Mesodermal cell (in vitro differentiated cells): ENCODE measurements around the gene NIPSNAP3A.
"Not testable (repeated sequence)": the region's sequence is repeated elsewhere in the genome, so short reads cannot be mapped to it uniquely, and the experiment has no call there.

Experiments used
- H3K27ac ChIP-seq: 2 replicates; pipeline ENCODE4 v1.7.0; 2013; ENCODE audit warnings: mild to moderate bottlenecking, low read depth, low read length, moderate library complexity; ENCODE audit not compliant: severe bottlenecking
- H3K36me3 ChIP-seq: 2 replicates; pipeline ENCODE4 v1.7.1; 2013; ENCODE audit warnings: mild to moderate bottlenecking, low read length, moderate library complexity; ENCODE audit not compliant: control insufficient read depth, insufficient read depth
- H3K4me1 ChIP-seq: one replicate; pipeline ENCODE4 v1.7.1; 2013; ENCODE audit warnings: mild to moderate bottlenecking, low read length; ENCODE audit not compliant: insufficient read depth, control insufficient read depth, poor library complexity, severe bottlenecking
- H3K4me3 ChIP-seq: 2 replicates; pipeline ENCODE4 v1.7.0; 2013; ENCODE audit warnings: low read length, control low read depth, mild to moderate bottlenecking; ENCODE audit not compliant: insufficient read depth, poor library complexity, severe bottlenecking; ENCODE audit errors: extremely low read depth
- H3K9me3 ChIP-seq: 2 replicates; pipeline ENCODE4 v1.7.1; 2013; ENCODE audit warnings: mild to moderate bottlenecking, low read length, moderate library complexity; ENCODE audit not compliant: control insufficient read depth
- WGBS, 2 experiments: methylation state at CpG; one replicate each; pipeline ENCODE4 v1.1.5; 2013; ENCODE audit warnings: missing lambda C conversion rate in 2 of 2; ENCODE audit not compliant: insufficient coverage in 2 of 2; 5-methylcytosine and 5-hydroxymethylcytosine counted together

NIPSNAP3A gene

DNA sequence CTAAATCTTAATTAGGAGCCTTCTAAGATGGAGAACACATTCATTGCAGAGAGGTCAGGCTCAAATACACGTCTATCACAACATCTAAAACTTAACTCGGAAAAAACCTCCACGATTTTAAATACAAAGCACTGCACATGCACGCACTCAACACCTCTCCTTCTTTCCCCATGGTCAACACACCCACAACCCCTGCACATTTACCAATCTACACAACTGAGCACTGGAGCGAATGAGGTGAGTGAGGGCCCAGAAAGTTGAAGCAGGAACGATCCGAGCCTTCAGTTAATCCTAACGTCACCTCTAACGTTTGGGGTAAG, 278 bp upstream of the NIPSNAP3A start:
- WGBS, 2 experiments: 0% methylated on average over 5 to 8 of the region's 9 CpGs
- Histone ChIP-seq H3K36me3 (peaks cover 13% of the 10 kb centered on the region), H3K4me3 (peak overlapping the region; percentile 72), H3K4me1 (peaks cover 21% of the 10 kb centered on the region), H3K9me3 (no peaks in the 10 kb centered on the region), H3K27ac (peak overlapping the region; percentile 36)

DNA sequence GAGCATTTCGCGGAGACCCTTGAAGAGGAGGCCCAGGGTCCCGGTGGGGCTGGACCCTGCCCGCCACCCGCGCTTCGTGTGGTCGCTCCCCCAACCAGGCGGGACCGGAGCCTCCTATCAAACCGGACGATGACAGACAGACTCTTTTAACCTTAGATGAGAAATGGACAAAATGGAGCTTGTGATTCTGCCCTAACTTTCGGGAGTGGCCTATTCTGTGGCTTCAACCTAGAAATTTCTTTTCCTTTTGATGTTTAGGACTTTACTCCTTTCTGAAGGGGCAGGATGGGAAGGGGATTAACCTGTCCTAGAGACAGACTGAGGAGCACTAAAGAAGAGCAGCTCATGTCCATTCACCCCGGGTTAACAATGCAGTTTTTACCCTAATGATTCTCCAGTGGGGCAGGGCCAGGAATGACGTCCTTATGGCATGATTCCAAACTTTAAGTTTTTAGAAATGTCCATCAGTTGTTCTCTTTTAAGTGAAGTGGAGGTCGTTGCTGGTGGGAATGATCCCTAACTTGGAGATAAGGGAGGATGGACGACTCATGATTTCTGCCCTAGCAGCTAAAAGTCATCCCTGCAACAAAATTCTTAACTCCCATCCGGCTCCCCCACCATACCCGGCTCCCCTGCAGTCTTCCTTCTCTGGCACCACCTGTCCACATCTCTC, 1.0 kb downstream of the NIPSNAP3A start:
- Histone ChIP-seq H3K9me3 (no peaks in the 10 kb centered on the region), H3K4me3 (peak overlapping the region; percentile 72), H3K36me3 (peaks cover 20% of the 10 kb centered on the region), H3K4me1 (peaks cover 21% of the 10 kb centered on the region), H3K27ac (no peak overlapping the region)
- 18 to 23% methylated on average over 14 to 16 of the region's 19 CpGs for WGBS, 2 experiments

DNA sequence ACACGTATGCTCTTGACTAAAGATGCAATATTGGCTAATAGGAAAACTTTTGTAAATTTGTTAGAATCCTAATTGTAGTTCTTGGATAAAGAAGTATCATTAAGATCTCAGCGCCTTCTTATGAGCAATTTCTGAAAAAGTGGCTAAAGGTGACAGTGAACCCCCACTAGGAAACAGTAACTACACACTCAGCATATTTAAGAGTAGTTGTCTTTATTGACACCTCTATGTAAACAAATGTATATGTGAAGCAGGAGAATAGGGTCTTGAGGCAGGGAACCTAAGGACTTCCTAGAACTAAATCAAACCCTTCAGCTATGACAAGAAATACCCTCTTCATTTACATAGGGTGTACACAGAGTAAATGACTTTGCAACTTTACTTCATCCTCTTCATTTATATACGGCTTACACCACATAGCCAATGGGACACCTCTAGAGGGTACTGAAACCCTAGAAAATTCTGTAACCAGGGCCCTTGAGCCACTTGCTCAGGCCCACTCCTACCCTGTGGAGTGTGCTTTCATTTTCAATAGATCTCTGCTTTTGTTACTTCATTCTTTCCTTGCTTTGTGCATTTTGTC, 2.8 kb downstream of the NIPSNAP3A start:
- Histone ChIP-seq H3K4me3 (no peak overlapping the region), H3K27ac (no peak overlapping the region)

DNA sequence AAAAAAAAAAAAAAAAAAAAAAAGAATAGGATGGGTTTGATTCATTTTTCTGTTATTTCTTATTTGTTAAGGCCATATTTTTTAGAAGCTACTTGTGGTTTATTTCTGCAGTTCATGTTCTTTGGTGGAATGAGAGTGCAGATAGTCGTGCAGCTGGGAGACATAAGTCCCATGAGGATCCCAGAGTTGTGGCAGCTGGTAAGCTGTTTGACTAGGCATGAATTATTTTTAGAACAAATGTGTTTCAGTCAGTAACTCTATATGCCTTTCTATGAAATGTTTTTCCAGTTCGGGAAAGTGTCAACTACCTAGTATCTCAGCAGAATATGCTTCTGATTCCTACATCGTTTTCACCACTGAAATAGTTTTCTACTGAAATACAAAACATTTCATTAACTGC, 11.5 kb downstream of the NIPSNAP3A start:
- 67% methylated on average over 1 of the region's 3 CpGs; no CpG with 5 or more reads in 1 of the 2 experiments for whole genome bisulfite sequencing, 2 experiments
- no peak overlapping the region for H3K27ac ChIP-seq
- peaks cover 8% of the 10 kb centered on the region for H3K36me3 ChIP-seq
- H3K4me3 ChIP-seq: no peak overlapping the region
- H3K4me1 ChIP-seq: no peaks in the 10 kb centered on the region
- H3K9me3 ChIP-seq: no peaks in the 10 kb centered on the region

More for the DNA sequence above, 2.8 kb downstream of the NIPSNAP3A start:
- H3K36me3 ChIP-seq: peaks cover 24% of the 10 kb centered on the region
- 66 to 89% methylated on average over 1 to 2 of the region's 3 CpGs for WGBS, 2 experiments
- H3K9me3 ChIP-seq: no peaks in the 10 kb centered on the region
- peaks cover 21% of the 10 kb centered on the region for H3K4me1 ChIP-seq

- WGBS, 2 experiments: 93 to 95% methylated on average over 4 of the region's 5 CpGs
- H3K27ac ChIP-seq: no peak overlapping the region
- no peaks in the 10 kb centered on the region for H3K36me3 ChIP-seq
- H3K4me1 ChIP-seq: no peaks in the 10 kb centered on the region
- H3K9me3 ChIP-seq: no peaks in the 10 kb centered on the region
- no peak overlapping the region for H3K4me3 ChIP-seq
Measured at GRCh38 chr9:104765138-104765537, 17.7 kb downstream of the NIPSNAP3A start.

- Histone ChIP-seq H3K4me3 (no peak overlapping the region), H3K4me1 (no peaks in the 10 kb centered on the region), H3K36me3 (no peaks in the 10 kb centered on the region), H3K9me3 (no peaks in the 10 kb centered on the region), H3K27ac (no peak overlapping the region)
- 100% methylated on average over 4 to 5 of the region's 7 CpGs for WGBS, 2 experiments
Measured at GRCh38 chr9:104766025-104766424, 18.5 kb downstream of the NIPSNAP3A start.

- Histone ChIP-seq H3K9me3 (no peaks in the 10 kb centered on the region), H3K27ac (no peak overlapping the region), H3K4me1 (no peaks in the 10 kb centered on the region), H3K36me3 (no peaks in the 10 kb centered on the region), H3K4me3 (no peak overlapping the region)
- WGBS, 2 experiments: no CpG with 5 or more reads among the region's 3 CpGs
Measured at GRCh38 chr9:104767507-104767906, 20.0 kb downstream of the NIPSNAP3A start.

DNA sequence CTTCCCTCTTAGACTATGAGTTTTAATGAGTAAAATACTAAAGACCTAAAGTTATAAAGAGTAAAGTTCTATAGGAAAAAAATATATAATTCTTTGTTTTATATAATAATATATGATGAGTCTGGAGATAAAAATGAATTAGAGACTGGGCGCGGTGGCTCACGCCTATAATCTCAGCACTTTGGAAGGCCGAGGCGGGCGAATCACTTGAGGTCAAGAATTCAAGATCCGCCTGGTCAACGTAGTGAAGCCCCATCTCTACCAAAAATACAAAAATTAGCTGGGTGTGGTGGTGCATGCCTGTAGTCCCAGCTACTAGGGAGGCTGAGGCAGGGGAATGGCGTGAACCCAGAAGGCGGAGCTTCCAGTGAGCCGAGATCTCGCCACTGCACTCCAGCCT, 21.5 kb downstream of the NIPSNAP3A start:
- not testable (repeated sequence) for H3K36me3 ChIP-seq, H3K27ac ChIP-seq, H3K4me3 ChIP-seq, H3K4me1 ChIP-seq, H3K9me3 ChIP-seq
- WGBS, 2 experiments: no CpG with 5 or more reads among the region's 12 CpGs

DNA sequence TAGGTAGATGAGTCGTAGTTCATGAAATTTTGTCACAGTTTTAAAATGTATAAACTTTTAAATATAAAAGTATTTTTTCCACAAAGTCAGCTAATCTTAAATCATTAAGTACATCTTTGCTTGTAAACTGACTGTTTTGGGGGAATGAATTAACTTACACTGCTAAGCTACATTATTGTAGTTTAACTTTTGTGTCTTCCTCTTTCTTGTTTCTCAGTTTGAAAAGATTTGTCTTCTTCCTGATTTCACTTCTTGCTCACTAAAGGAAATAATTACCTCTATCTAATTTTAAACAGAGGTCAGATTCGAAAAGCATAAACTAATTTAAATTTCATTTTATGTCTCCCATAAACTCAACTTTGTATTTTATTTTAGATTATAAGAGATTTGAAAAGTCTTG, 22.2 kb downstream of the NIPSNAP3A start:
- no peak overlapping the region for H3K27ac ChIP-seq
- no peaks in the 10 kb centered on the region for H3K9me3 ChIP-seq
- no peaks in the 10 kb centered on the region for H3K4me1 ChIP-seq
- no peak overlapping the region for H3K4me3 ChIP-seq
- no CpG with 5 or more reads among the region's 2 CpGs for WGBS, 2 experiments
- no peaks in the 10 kb centered on the region for H3K36me3 ChIP-seq

- H3K4me3 ChIP-seq: no peak overlapping the region
- no peaks in the 10 kb centered on the region for H3K9me3 ChIP-seq
- WGBS, 2 experiments: 100% methylated on average over 1 to 2 of the region's 5 CpGs
- no peaks in the 10 kb centered on the region for H3K36me3 ChIP-seq
- H3K27ac ChIP-seq: no peak overlapping the region
- H3K4me1 ChIP-seq: no peaks in the 10 kb centered on the region
Measured at GRCh38 chr9:104772714-104773510, 25.4 kb downstream of the NIPSNAP3A start.

GRCh38 chr9:104774132-104774531, 26.6 kb downstream of the NIPSNAP3A start:
- no peaks in the 10 kb centered on the region for H3K9me3 ChIP-seq
- WGBS, 2 experiments: no CpG with 5 or more reads among the region's 1 CpG
- H3K36me3 ChIP-seq: no peaks in the 10 kb centered on the region
- H3K4me1 ChIP-seq: no peaks in the 10 kb centered on the region
- H3K27ac ChIP-seq: no peak overlapping the region
- no peak overlapping the region for H3K4me3 ChIP-seq
